Large intestine (tissue), 3 donors: ENCODE data around the gene OCIAD1. TPM values are rescaled to one million over a fixed set of nuclear protein-coding genes. Genes with fewer than 3 reads are reported as not detected.
A peak's percentile ranks its signal among the peaks of the same experiment; 100 is the strongest.

ENCODE experiments used
- DNase-seq, 2 donors: peaks; one replicate each; pipeline versions ENCODE4 v3.0.0 to v3.0.0-alpha.2; 2013
- H3K27ac ChIP-seq: one replicate; pipeline ENCODE4 v1.5.1; 2013; ENCODE audit warnings: low read length
- H3K27me3 ChIP-seq: 2 replicates; pipeline ENCODE4 v1.6.1; 2013; ENCODE audit warnings: low read length; ENCODE audit not compliant: control insufficient read depth, insufficient read depth
- H3K36me3 ChIP-seq: 2 replicates; pipeline ENCODE4 v1.6.1; 2013; ENCODE audit warnings: low read length; ENCODE audit not compliant: control insufficient read depth, insufficient read depth
- H3K4me1 ChIP-seq: one replicate; pipeline ENCODE4 v1.6.1; 2013; ENCODE audit warnings: low read length; ENCODE audit not compliant: control insufficient read depth, insufficient read depth
- H3K4me3 ChIP-seq: one replicate; pipeline ENCODE4 v1.5.1; 2013; ENCODE audit warnings: low read length
- H3K9me3 ChIP-seq: one replicate; pipeline ENCODE4 v1.6.1; 2013; ENCODE audit warnings: mild to moderate bottlenecking, low read depth, low read length, moderate library complexity; ENCODE audit not compliant: control insufficient read depth
- WGBS: methylation state at CpG from one replicate; pipeline ENCODE4 v1.1.5; 2013; ENCODE audit warnings: low lambda C conversion rate; ENCODE audit not compliant: insufficient coverage; 5-methylcytosine and 5-hydroxymethylcytosine counted together
- polyA plus RNA-seq: library from polyadenylated mRNA; unstranded; fragments of 120-200 nt; gene quantifications from one replicate; pipeline ENCODE4 v1.2.1, GENCODE V29; 2013

OCIAD1 gene
- polyA plus RNA-seq, 1 donor, result 209 TPM

- Histone ChIP-seq H3K27me3 (no peaks in the 10 kb centered on the region), H3K4me1 (peaks cover 6% of the 10 kb centered on the region), H3K27ac (no peak overlapping the region), H3K4me3 (no peak overlapping the region), H3K36me3 (peaks cover 43% of the 10 kb centered on the region), H3K9me3 (no peaks in the 10 kb centered on the region)
- no CpG with 5 or more reads among the region's 4 CpGs for whole genome bisulfite sequencing
- DNase-seq, result no peak
These were observed 73.2 kb downstream of the OCIAD1 start for GRCh38 chr4:48904101-48904500.

- WGBS, result 100% methylated on average over 2 of the region's 3 CpGs
- no peaks in the 10 kb centered on the region for H3K27me3 ChIP-seq
These were observed 73.8 kb downstream of the OCIAD1 start for GRCh38 chr4:48904541-48905142.

GRCh38 chr4:48905363-48906015 is 74.6 kb downstream of the OCIAD1 start:
- WGBS, result 40% methylated on average over 1 of the region's 9 CpGs
- H3K27ac ChIP-seq, result peak overlapping the region; percentile 72
- peak; percentile 72 to 86 for DNase-seq
- no peaks in the 10 kb centered on the region for H3K9me3 ChIP-seq
- H3K4me3 ChIP-seq, result peak overlapping the region; percentile 83
- H3K36me3 ChIP-seq, result peaks cover 32% of the 10 kb centered on the region
- H3K4me1 ChIP-seq, result peaks cover 6% of the 10 kb centered on the region
- H3K27me3 ChIP-seq, result no peaks in the 10 kb centered on the region

More at GRCh38 chr4:48904541-48905142, 73.8 kb downstream of the OCIAD1 start:
- H3K4me1 ChIP-seq, result peaks cover 6% of the 10 kb centered on the region
- H3K4me3 ChIP-seq, result no peak overlapping the region
- H3K36me3 ChIP-seq, result peaks cover 38% of the 10 kb centered on the region
- H3K9me3 ChIP-seq, result no peaks in the 10 kb centered on the region
- DNase-seq, result no peak
- peak overlapping the region; percentile 37 for H3K27ac ChIP-seq

- 0% methylated on average over 2 of the region's 65 CpGs for WGBS
- Histone ChIP-seq H3K4me3 (peak within 1 kb of the TSS; percentile 83), H3K9me3 (no peaks in the 10 kb centered on the region), H3K36me3 (peaks cover 24% of the 10 kb centered on the region), H3K27ac (peak within 1 kb of the TSS; percentile 72), H3K4me1 (peaks cover 6% of the 10 kb centered on the region), H3K27me3 (no peaks in the 10 kb centered on the region)
- DNase-seq, result peak; percentile 79 to 87
These were observed 75.6 kb downstream of the OCIAD1 start, which contains the start of gene OCIAD2 for GRCh38 chr4:48906206-48907173. Gene OCIAD2, minus strand, starts transcription at chr4:48906774. Its CDS starts 2,225 bp downstream, at chr4:48904549.

GRCh38 chr4:48907706-48908477 is 77.0 kb downstream of the OCIAD1 start:
- no peak for DNase-seq
- WGBS, result 100% methylated on average over 3 of the region's 7 CpGs

GRCh38 chr4:48908687-48909086 is 77.8 kb downstream of the OCIAD1 start:
- no peaks in the 10 kb centered on the region for H3K27me3 ChIP-seq
- peaks cover 7% of the 10 kb centered on the region for H3K36me3 ChIP-seq
- no peak overlapping the region for H3K27ac ChIP-seq
- peaks cover 6% of the 10 kb centered on the region for H3K4me1 ChIP-seq
- DNase-seq, result no peak
- H3K9me3 ChIP-seq, result no peaks in the 10 kb centered on the region
- H3K4me3 ChIP-seq, result no peak overlapping the region

More at GRCh38 chr4:48907706-48908477, 77.0 kb downstream of the OCIAD1 start:
- Histone ChIP-seq H3K27me3 (no peaks in the 10 kb centered on the region), H3K27ac (no peak overlapping the region), H3K4me3 (no peak overlapping the region), H3K36me3 (peaks cover 10% of the 10 kb centered on the region), H3K9me3 (no peaks in the 10 kb centered on the region), H3K4me1 (peaks cover 6% of the 10 kb centered on the region)

- peak; percentile 24 to 50 for DNase-seq
- Histone ChIP-seq H3K9me3 (no peaks in the 10 kb centered on the region), H3K27ac (no peak overlapping the region), H3K4me1 (peaks cover 6% of the 10 kb centered on the region), H3K36me3 (no peaks in the 10 kb centered on the region), H3K4me3 (no peak overlapping the region), H3K27me3 (no peaks in the 10 kb centered on the region)
- WGBS, result 60% methylated on average over 1 of the region's 3 CpGs
These were observed 78.8 kb downstream of the OCIAD1 start for GRCh38 chr4:48909697-48910096.

GRCh38 chr4:48910511-48910910 is 79.6 kb downstream of the OCIAD1 start:
- H3K4me1 ChIP-seq, result peaks cover 3% of the 10 kb centered on the region
- no peak overlapping the region for H3K4me3 ChIP-seq
- DNase-seq, result no peak
- no peaks in the 10 kb centered on the region for H3K27me3 ChIP-seq
- H3K36me3 ChIP-seq, result no peaks in the 10 kb centered on the region
- H3K9me3 ChIP-seq, result no peaks in the 10 kb centered on the region
- H3K27ac ChIP-seq, result no peak overlapping the region
